Umbilical cord (tissue), 2 donors: Measurements from ENCODE around the gene GABRB3. TPM values are rescaled to one million over a fixed set of nuclear protein-coding genes. Genes with fewer than 3 reads are reported as not detected.

Experiments used
- DNase-seq: peaks from one replicate; pipeline ENCODE4 v3.0.0-alpha.2; 2015; ENCODE audit warnings: low spot score
- total RNA-seq: library from RNA; depleted of rRNA; stranded (reverse); fragments of >200 nt; gene quantifications from one replicate; pipeline ENCODE4 v1.2.3, GENCODE V29; 2014; ENCODE audit warnings: low replicate concordance; ENCODE audit not compliant: insufficient read depth

GABRB3 gene
- total RNA-seq, 1 donor from 2014 or later = 4.8 TPM

- DNase-seq = peak; percentile 24
Observed at GRCh38 chr15:26561896-26562295, 211.0 kb downstream of the GABRB3 start.

GRCh38 chr15:26561130-26561529 lies 211.7 kb downstream of the GABRB3 start:
- no peak for DNase-seq

- no peak for DNase-seq
Observed at GRCh38 chr15:26555898-26556297, 217.0 kb downstream of the GABRB3 start.

DNA sequence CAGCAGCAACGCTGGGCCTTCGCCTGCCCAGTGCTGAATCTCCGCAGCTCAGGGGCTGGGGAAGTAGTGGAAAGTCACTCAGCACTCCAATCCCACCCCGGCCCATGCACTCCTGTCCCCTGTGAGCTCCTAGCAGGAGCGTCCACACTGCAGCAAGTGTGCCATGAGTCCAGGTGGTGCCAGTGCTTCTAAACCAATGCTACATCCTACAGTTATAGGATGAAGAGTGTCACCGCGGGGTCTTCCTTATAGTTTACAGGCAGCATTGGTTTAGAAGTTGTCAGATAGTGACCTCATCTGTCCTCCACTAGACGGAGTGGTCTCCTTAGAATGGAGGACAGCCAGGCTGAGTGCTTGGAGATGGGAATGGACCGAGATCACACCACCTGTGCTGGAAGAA lies 221.4 kb downstream of the GABRB3 start:
- DNase-seq = no peak

DNA sequence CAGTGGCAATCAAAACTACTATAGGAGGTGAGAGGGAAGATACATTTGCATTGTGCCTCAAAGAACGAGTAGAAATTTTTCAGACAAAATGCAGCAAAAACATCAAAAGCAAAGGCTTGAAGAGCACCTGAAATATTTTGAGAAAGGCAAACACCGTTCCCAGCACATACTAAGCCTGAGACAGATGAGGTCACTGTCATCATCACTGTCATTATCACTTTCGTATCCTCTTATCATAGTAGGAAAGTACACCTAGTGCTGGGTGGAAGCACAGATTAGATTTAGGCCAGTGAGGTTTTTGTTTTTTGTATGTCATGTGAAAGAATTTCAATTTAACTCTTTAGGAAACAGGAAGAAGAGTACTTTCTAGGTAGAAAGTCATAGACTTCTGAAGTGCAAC lies 222.0 kb downstream of the GABRB3 start:
- DNase-seq = no peak

DNA sequence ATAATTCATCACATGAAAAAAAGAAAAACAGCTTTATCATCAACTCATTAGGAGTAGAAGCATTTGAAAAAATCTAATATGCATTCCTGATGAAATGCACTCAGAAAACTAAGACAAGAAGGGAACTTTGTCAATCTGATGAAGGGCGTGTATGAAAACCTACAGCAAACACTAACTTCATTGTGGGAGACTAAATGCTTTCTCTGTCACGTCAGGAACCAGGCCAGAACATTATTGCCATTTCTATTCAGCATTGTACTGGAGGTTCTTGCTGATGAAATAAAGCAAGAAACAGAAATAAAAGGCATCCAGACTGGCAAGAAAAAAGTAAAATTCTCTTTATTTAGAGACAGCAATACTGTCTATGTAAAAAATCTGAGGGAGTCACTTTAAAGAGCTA lies 235.2 kb downstream of the GABRB3 start:
- DNase-seq = no peak

GRCh38 chr15:26531489-26531888 lies 241.4 kb downstream of the GABRB3 start:
- no peak for DNase-seq

DNA sequence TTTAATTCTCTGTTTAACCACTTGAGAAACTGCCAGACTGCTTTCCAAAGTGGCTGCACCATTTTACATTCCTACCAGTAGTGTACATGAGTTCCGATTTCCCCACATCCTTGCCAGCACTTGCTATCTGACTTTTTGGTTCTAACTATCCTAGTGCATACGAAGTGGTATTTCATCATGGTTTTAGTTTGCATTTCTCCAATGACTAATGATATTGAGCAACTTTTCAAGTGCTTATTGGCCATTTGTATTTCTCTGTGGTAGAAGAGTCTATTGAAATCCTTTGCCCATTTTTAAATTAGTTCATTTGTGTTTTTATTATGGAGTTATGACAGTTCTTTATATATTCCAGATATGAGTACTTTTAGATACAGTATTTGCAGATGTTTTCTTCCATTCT lies 247.8 kb downstream of the GABRB3 start:
- DNase-seq = no peak

GRCh38 chr15:26521691-26522198 lies 251.1 kb downstream of the GABRB3 start:
- no peak for DNase-seq

DNA sequence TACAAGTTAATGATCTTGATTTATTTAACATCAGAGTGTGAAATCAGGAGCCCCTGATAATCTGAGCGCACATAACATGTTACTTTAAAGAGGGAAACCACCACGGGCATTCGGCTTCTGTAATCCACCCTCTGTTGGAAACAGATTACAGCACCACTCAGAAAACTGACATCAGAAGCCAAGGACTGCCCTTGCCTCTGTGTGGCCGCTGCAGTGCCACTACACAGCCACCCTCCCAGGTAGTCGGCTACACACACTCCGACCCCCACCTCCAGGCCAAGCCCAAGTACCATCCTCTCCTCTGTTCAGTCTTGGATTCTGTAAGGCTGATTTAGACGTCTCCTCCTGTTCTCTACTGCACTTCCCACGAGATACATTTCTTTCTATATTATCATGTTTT lies 251.7 kb downstream of the GABRB3 start:
- no peak for DNase-seq

- no peak for DNase-seq
Observed at GRCh38 chr15:26518885-26519284, 254.0 kb downstream of the GABRB3 start.

GRCh38 chr15:26516102-26516980 lies 256.5 kb downstream of the GABRB3 start:
- no peak for DNase-seq

DNA sequence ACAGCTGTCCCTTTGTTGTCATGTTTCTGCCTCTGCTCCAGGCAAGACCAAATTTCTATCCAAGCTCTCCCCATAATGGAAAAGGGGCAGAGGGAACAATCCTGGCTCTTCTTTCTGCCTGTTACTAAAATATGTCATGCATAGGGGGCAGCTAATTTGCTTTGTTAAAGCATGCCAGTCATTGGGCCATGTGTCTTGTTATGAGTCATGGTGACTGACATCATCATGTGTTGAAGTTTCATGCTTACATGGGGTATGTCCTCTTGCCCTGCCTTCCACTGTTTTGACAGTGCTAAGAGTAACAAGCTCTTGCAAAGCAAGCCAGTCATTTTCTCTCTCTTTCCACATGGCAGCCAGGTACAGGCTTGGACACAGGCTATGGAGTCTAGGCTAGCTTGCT lies 268.9 kb downstream of the GABRB3 start:
- DNase-seq = no peak

Other genes with a start within 250 kb of the GABRB3 start
- 0.96 TPM for gene GABRA5, start 94.0 kb upstream of the GABRB3 start, total RNA-seq
- gene GABRG3, start 198.1 kb upstream of the GABRB3 start, total RNA-seq = 1.7 TPM